SK-N-SH (cell line): ENCODE measurements around the gene RFX4. TPM values are rescaled to one million over a fixed set of nuclear protein-coding genes. Genes with fewer than 3 reads are reported as not detected.

Source experiments
- CTCF ChIA-PET: fragments of 300-600, 350-600 bp; formaldehyde crosslinking; extraction: SDS; loops from one replicate; lab custom pipeline; 2021; lab: Yijun Ruan, JAX
- POLR2A ChIA-PET: fragments of 350-600 bp; sonication (Branson Sonifier 250); formaldehyde crosslinking; extraction: SDS; loops from one replicate; lab custom pipeline; 2020; ENCODE audit warnings: antibody characterized with exemption, inconsistent platforms; lab: Yijun Ruan, JAX
- DNase-seq: peaks from one replicate; pipeline ENCODE4 v3.0.0; 2012
- H2AFZ ChIP-seq: fragments of 200-600 bp; sonication (generic); 2 replicates; pipeline ENCODE4 v1.8.1; 2016; ENCODE audit warnings: antibody characterized with exemption, mild to moderate bottlenecking, low read depth
- H3F3A ChIP-seq: fragments of 200-600 bp; sonication (generic); replicated peaks from 2 replicates; pipeline ENCODE3; 2016; ENCODE audit warnings: antibody characterized with exemption, mild to moderate bottlenecking; ENCODE audit not compliant: insufficient read depth
- H3K27ac ChIP-seq, 2 experiments: fragments of 200-500 bp in 1 of 2; fragments of 200-600 bp in 1 of 2; sonication (Bioruptor generic) in 1 of 2; sonication (generic), shearing (Covaris generic) in 1 of 2; 2 replicates each; pipeline versions ENCODE4 v1.5.1 to v1.6.1; 2014 to 2016; ENCODE audit warnings: low read depth in 2 of 2, inconsistent platforms in 1 of 2, low read length in 1 of 2, mild to moderate bottlenecking in 1 of 2, mixed read lengths in 1 of 2
- H3K27me3 ChIP-seq: fragments of 200-600 bp; sonication (generic), shearing (Covaris generic); 2 replicates; pipeline ENCODE4 v1.6.1; 2016; ENCODE audit warnings: mixed run types; ENCODE audit not compliant: insufficient read depth
- H3K36me3 ChIP-seq, 2 experiments: fragments of 200-500 bp in 1 of 2; fragments of 200-600 bp in 1 of 2; sonication (Bioruptor generic) in 1 of 2; sonication (generic) in 1 of 2; replicated peaks in 1 of 2; 2 replicates each; pipeline versions ENCODE3 to v1.5.1; 2014 to 2016; ENCODE audit warnings: low read length in 1 of 2, mild to moderate bottlenecking in 1 of 2; ENCODE audit not compliant: insufficient read depth in 2 of 2, control insufficient read depth in 1 of 2
- H3K4me1 ChIP-seq, 2 experiments: fragments of 200-500 bp in 1 of 2; fragments of 200-600 bp in 1 of 2; sonication (Bioruptor generic) in 1 of 2; sonication (generic), shearing (Covaris generic) in 1 of 2; 2 replicates each; pipeline versions ENCODE4 v1.5.1 to v1.6.1; 2014 to 2016; ENCODE audit warnings: low read depth in 1 of 2, low read length in 1 of 2, mixed run types in 1 of 2; ENCODE audit not compliant: insufficient read depth in 2 of 2, control insufficient read depth in 1 of 2
- H3K4me2 ChIP-seq: fragments of 200-600 bp; sonication (generic), shearing (Covaris generic); 2 replicates; pipeline ENCODE4 v1.6.1; 2017; ENCODE audit warnings: mixed run types
- H3K4me3 ChIP-seq, 2 experiments: fragments of 200-500 bp in 1 of 2; fragments of 200-600 bp in 1 of 2; sonication (Bioruptor generic) in 1 of 2; sonication (generic), shearing (Covaris generic) in 1 of 2; 2 replicates each; pipeline versions ENCODE4 v1.5.1 to v1.8.1; 2014 to 2016; ENCODE audit warnings: low read depth in 2 of 2, inconsistent platforms in 1 of 2, low read length in 1 of 2, mild to moderate bottlenecking in 1 of 2, mixed read lengths in 1 of 2, moderate library complexity in 1 of 2
- H3K79me2 ChIP-seq: fragments of 200-600 bp; sonication (generic); 2 replicates; pipeline ENCODE4 v1.8.1; 2017; ENCODE audit warnings: mild to moderate bottlenecking; ENCODE audit not compliant: insufficient read depth
- H3K9ac ChIP-seq: fragments of 200-600 bp; sonication (generic); 2 replicates; pipeline ENCODE4 v1.6.1; 2017; ENCODE audit warnings: mixed run types
- H3K9me2 ChIP-seq: fragments of 200-600 bp; sonication (generic); 2 replicates; pipeline ENCODE4 v1.6.1; 2017; ENCODE audit warnings: mixed run types
- H3K9me3 ChIP-seq: fragments of 200-600 bp; sonication (generic); 2 replicates; pipeline ENCODE4 v1.6.1; 2017; ENCODE audit warnings: mixed run types, mild to moderate bottlenecking, moderate library complexity
- H4K20me1 ChIP-seq: fragments of 200-600 bp; sonication (generic); 2 replicates; pipeline ENCODE4 v1.6.1; 2017; ENCODE audit warnings: mild to moderate bottlenecking, mixed run types; ENCODE audit not compliant: insufficient read depth
- EZH2phosphoT487 ChIP-seq: fragments of 200-600 bp; sonication (generic); IDR thresholded peaks from 2 replicates; pipeline ENCODE4 v1.6.1; 2017; ENCODE audit warnings: low read depth, mixed run types, mild to moderate bottlenecking, antibody characterized with exemption, moderate library complexity, borderline replicate concordance
- GABPA ChIP-seq: IDR thresholded peaks from 2 replicates; pipeline ENCODE4 v1.4.0; 2012; ENCODE audit warnings: low read depth, mild to moderate bottlenecking
- MAX ChIP-seq: IDR thresholded peaks from 2 replicates; pipeline ENCODE4 v1.4.0; 2012; ENCODE audit warnings: low read depth
- NFIC ChIP-seq: IDR thresholded peaks from 2 replicates; pipeline ENCODE4 v1.4.0; 2012; ENCODE audit warnings: borderline replicate concordance
- REST ChIP-seq: IDR thresholded peaks from 2 replicates; pipeline ENCODE4 v1.6.1; 2012; ENCODE audit warnings: mild to moderate bottlenecking, low read depth, low read length, moderate library complexity
- USF2 ChIP-seq: fragments of 150-350 bp; IDR thresholded peaks from 2 replicates; pipeline ENCODE4 v1.6.1; 2017; ENCODE audit warnings: antibody characterized with exemption, low read length, low read depth, borderline replicate concordance
- WGBS: methylation state at CpG from one replicate; pipeline ENCODE4 v1.1.6; 2017; ENCODE audit warnings: low lambda C conversion rate; 5-methylcytosine and 5-hydroxymethylcytosine counted together
- polyA plus RNA-seq, 3 experiments: library from polyadenylated mRNA; depleted of rRNA; stranded (reverse); fragments of >200 nt; gene quantifications; 2 replicates each; pipeline ENCODE4 v1.2.3, GENCODE V29; 2012

The RFX4 gene
- not detected in 2 replicates for polyA plus RNA-seq (2012; rRNA removed)
- polyA plus RNA-seq (2012; cell fraction: cytosol; rRNA removed) = not detected in 2 replicates
- not detected in 2 replicates for polyA plus RNA-seq (2012; cell fraction: nucleus; rRNA removed)

GRCh38 chr12:106582641-106583230 lies at the start of gene RFX4:
TSS of gene RFX4 (plus strand) at chr12:106583004. CDS start at chr12:106583321, 317 bp downstream.
- Histone ChIP-seq H3K9me2 (no peaks in the 10 kb centered on the region), H3K9me3 (no peaks in the 10 kb centered on the region), H3F3A (no peaks in the 10 kb centered on the region), H4K20me1 (no peaks in the 10 kb centered on the region), H2AFZ (no peak within 1 kb of the TSS), H3K27ac (no peak within 1 kb of the TSS), H3K9ac (no peak within 1 kb of the TSS), H3K79me2 (no peaks in the 10 kb centered on the region), H3K4me1 (no peaks in the 10 kb centered on the region; a peak in 1 of 4 replicates), H3K4me2 (peak within 1 kb of the TSS; percentile 84), H3K27me3 (peaks cover 90% of the 10 kb centered on the region), H3K4me3 (peak within 1 kb of the TSS; percentile 30 to 58), H3K36me3 (no peaks in the 10 kb centered on the region)
- TF ChIP-seq NFIC = no peak
- TF ChIP-seq REST = peak; percentile 24; the same call in 1 of the 2 replicates
- TF ChIP-seq EZH2phosphoT487 = 0 out of 2 replicates have a peak, but pooled peaks have one; percentile 63
- DNase-seq = peak; percentile 55
- 2% methylated on average over 24 of the region's 29 CpGs for WGBS
- ChIA-PET CTCF (no interaction called here), POLR2A (no interaction called here)

GRCh38 chr12:106541201-106541600 lies 41.6 kb upstream of the RFX4 start:
- ChIA-PET POLR2A (no interaction called here), CTCF (no interaction called here)
- H3K9ac ChIP-seq = no peak overlapping the region
- H3K9me2 ChIP-seq = no peaks in the 10 kb centered on the region
- H3K4me2 ChIP-seq = no peak overlapping the region
- H4K20me1 ChIP-seq = no peaks in the 10 kb centered on the region
- no peak for DNase-seq
- H3K9me3 ChIP-seq = no peaks in the 10 kb centered on the region
- no peaks in the 10 kb centered on the region for H3K4me1 ChIP-seq
- no peak overlapping the region for H3K4me3 ChIP-seq
- H3F3A ChIP-seq = no peaks in the 10 kb centered on the region
- H2AFZ ChIP-seq = no peak overlapping the region
- H3K27ac ChIP-seq = no peak overlapping the region
- H3K27me3 ChIP-seq = no peaks in the 10 kb centered on the region; the same call in 1 of the 2 replicates
- no peaks in the 10 kb centered on the region for H3K36me3 ChIP-seq
- no peaks in the 10 kb centered on the region for H3K79me2 ChIP-seq
- TF ChIP-seq USF2 (no peak), GABPA (no peak), EZH2phosphoT487 (no peak), MAX (no peak)
